Measurements from ENCODE around the gene FNDC10. TPM values are rescaled to one million over a fixed set of nuclear protein-coding genes. Genes with fewer than 3 reads are reported as not detected.

Gene FNDC10
- total RNA-seq, 4 donors from 2014 or later: 10.5 to 18.9 (median 13.3) TPM

GRCh38 chr1:1567152-1567875 is 32.6 kb downstream of the FNDC10 start:
- H3K4me3 ChIP-seq (ENCODE audit: low read depth, poor library complexity, severe bottlenecking): no peak overlapping the region
- DNase-seq (ENCODE audit: low spot score in 2 of 2): no peak
- WGBS, 2 donors: 88 to 89% methylated on average over 31 of the region's 31 CpGs
- intact Hi-C loops (cut with DNase I; ENCODE audit: low total_unique reads): no loop called here
- TF ChIP-seq POLR2A (IDR thresholded peaks at IDR 0.05): no peak
- TF ChIP-seq CTCF (IDR thresholded peaks at IDR 0.05): no peak

- no peak for TF ChIP-seq CTCF (IDR thresholded peaks at IDR 0.05)
- TF ChIP-seq POLR2A (IDR thresholded peaks at IDR 0.05): no peak
- no peak overlapping the region for H3K4me3 ChIP-seq (ENCODE audit: low read depth, poor library complexity, severe bottlenecking)
- 91 to 93% methylated on average over 10 of the region's 10 CpGs for WGBS, 2 donors
- intact Hi-C loops (cut with DNase I; ENCODE audit: low total_unique reads): no loop called here
- DNase-seq (ENCODE audit: low spot score in 2 of 2): no peak
These were observed 34.6 kb downstream of the FNDC10 start for GRCh38 chr1:1565340-1565739.

GRCh38 chr1:1564268-1564667 is 35.7 kb downstream of the FNDC10 start:
- TF ChIP-seq POLR2A (IDR thresholded peaks at IDR 0.05) (no peak), CTCF (IDR thresholded peaks at IDR 0.05) (no peak)
- H3K4me3 ChIP-seq (ENCODE audit: low read depth, poor library complexity, severe bottlenecking): no peak overlapping the region
- intact Hi-C loops (cut with DNase I; ENCODE audit: low total_unique reads): no loop called here
- 89 to 94% methylated on average over 19 of the region's 19 CpGs for WGBS, 2 donors
- no peak for DNase-seq (ENCODE audit: low spot score in 2 of 2)

- H3K4me3 ChIP-seq (ENCODE audit: low read depth, poor library complexity, severe bottlenecking): no peak overlapping the region
- DNase-seq (ENCODE audit: low spot score in 2 of 2): no peak
- 83 to 86% methylated on average over 12 of the region's 12 CpGs for WGBS, 2 donors
- no peak for TF ChIP-seq CTCF (IDR thresholded peaks at IDR 0.05)
- no peak for TF ChIP-seq POLR2A (IDR thresholded peaks at IDR 0.05)
- intact Hi-C loops (cut with DNase I; ENCODE audit: low total_unique reads): no loop called here
These were observed 36.2 kb downstream of the FNDC10 start for GRCh38 chr1:1563688-1564087.

GRCh38 chr1:1562556-1563195 is 37.3 kb downstream of the FNDC10 start:
- intact Hi-C loops (cut with DNase I; ENCODE audit: low total_unique reads): no loop called here
- DNase-seq (ENCODE audit: low spot score in 2 of 2): no peak
- TF ChIP-seq CTCF (IDR thresholded peaks at IDR 0.05) (no peak), POLR2A (IDR thresholded peaks at IDR 0.05) (no peak)
- no peak overlapping the region for H3K4me3 ChIP-seq (ENCODE audit: low read depth, poor library complexity, severe bottlenecking)
- WGBS, 2 donors: 84 to 89% methylated on average over 18 to 21 of the region's 21 CpGs
